GM19239 (cell line): ENCODE results near the gene PITPNM1.

Experiments
- DNase-seq: peaks from one replicate; pipeline ENCODE4 v3.0.0; 2011; ENCODE audit warnings: low spot score; ENCODE audit not compliant: insufficient read length
- FAIRE-seq: peaks from 2 replicates; lab custom pipeline; 2011; peaks lifted over from hg19 to GRCh38; lab: Jason Lieb, UNC

The PITPNM1 gene

DNA sequence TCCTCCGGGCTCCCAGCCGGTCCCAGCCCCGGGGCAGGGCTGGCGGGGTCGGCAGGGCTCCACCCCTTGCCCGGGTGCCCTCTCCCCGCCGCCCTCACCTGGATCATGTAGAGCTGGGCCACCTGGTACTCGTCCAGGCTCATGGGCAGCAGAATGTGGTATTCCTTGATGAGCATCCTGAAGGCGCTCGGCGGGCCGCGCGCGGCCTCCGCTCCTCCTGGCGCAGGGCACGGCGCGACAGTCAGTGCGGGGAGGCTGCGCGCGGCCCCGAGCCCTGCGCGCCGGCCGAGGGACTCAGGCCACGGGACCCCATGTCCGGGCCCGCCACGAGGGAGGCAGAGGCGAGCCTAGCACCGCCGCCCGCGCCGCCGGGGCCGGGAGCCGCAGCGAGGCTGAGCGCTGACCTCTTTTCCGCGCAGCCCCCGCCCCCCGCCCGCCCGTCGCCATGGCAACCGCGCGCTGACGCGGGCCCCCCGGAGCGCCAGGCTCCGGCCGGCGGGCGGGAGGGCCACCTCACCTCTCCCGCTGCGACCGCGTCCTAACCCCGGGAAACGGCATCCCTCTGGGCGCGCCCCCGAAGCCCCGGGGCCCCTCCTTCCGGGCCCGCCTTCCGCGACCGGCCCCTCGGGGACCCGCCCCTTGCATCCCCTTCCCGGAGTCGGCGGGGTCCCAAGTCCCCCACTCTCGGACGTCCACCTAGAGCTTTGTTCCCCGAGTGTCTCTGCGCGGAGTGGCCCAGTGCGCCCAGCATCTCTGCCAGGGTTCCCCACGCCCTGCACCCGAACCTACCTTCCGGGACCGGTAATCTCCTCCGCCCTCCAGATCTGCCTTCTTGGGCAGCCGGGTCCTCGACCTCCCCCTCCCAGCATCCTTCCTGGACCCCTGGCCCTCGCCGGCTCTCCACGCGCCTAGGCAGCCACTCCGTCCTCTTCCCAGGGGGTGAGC is 886 bp downstream of the PITPNM1 start:
- DNase-seq (no peak), FAIRE-seq (no peak)

DNA sequence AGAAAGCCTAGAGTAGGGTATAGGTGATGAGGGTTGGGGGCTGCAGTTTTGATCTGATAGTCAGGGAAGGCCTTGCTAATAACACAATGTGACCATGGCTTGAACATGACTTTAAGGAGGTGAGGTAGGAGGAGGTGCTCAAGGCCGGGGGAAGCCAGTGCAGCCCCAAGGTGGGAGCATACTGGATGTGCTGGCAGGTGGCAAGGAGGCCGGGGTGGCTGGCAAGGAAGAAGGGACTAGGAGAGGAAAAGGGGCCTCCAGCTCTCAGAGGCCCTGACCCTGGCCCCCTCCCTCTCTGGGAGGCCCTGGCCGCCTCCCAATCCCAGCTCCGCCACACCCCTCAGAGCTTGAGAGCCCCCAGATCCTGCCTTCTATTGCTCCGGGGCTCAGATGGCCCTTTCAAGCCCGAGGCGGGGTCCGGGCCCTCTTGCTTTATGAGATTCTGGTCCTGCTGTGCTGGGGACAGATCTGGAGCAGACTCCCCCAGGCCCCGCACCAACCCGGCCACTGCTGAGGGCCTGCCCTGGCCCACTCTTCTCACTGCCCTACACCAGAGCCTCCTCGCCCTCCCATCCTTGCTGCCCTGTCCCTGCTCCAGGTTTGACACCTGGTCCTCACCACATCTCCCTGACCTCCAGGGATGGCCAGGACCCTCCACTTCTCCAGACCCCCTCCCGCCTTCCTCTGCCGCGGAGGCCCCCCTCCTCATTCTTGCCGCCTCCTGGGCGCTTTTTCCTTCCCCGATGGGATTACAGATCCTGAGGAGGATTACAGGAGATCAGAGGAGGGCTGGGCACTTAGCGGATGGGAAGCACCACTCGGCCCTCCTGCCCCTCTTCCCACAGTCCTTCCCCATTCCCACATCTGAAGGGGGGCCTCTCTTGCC is 1.8 kb downstream of the PITPNM1 start:
- FAIRE-seq (no peak), DNase-seq (no peak)

DNA sequence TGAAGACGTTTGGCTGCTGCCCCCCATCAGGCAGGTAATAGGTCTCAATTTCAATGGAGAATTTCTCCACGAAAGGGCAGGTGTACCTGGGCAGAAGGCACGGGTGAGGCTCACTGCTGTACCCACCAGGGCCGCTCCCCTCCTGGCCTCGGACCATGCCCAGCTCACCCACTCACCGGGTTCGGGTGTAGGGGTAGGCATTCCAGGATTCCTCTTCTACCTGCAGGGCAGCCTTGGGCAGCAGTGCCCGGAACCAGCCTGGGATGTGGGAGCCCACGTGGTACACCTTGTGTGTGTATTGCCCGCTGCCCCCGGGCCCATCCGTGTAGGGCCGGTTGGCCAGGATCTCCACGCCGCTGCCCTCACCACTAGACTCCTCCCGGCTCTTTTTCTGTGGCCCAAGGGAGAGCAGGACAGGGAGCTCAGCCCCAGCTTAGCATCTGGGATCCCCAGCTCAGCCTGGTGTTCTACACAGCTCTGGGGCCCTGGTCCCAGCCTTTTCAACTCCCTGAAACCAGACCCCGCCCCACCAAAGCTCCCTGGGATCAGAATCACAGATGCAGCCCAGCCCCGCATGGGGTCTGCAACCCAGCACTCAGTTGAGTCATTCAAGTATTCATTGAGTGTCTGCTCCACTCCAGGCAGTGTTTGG is 2.7 kb downstream of the PITPNM1 start:
- DNase-seq, result no peak
- FAIRE-seq, result no peak

DNA sequence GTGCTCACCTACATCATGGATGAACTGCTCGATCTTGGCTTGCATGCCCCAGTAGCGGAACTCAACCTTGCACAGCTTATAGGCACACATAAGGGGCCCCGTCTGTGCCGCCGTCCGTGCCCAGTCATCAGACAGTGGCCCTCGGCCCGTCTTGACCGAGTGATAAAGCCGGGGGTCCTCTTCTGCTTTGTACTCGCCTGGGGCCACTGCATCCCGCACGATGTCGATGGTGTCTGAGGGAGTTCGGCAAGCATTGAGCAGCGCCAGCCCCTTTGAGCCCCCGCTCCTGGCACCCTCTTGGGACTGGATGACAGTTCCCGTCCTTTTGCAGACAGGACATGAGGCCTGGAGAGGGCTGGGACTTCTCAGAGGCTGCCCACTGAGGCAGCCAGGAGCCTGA is 3.3 kb downstream of the PITPNM1 start:
- FAIRE-seq (no peak), DNase-seq (no peak)

DNA sequence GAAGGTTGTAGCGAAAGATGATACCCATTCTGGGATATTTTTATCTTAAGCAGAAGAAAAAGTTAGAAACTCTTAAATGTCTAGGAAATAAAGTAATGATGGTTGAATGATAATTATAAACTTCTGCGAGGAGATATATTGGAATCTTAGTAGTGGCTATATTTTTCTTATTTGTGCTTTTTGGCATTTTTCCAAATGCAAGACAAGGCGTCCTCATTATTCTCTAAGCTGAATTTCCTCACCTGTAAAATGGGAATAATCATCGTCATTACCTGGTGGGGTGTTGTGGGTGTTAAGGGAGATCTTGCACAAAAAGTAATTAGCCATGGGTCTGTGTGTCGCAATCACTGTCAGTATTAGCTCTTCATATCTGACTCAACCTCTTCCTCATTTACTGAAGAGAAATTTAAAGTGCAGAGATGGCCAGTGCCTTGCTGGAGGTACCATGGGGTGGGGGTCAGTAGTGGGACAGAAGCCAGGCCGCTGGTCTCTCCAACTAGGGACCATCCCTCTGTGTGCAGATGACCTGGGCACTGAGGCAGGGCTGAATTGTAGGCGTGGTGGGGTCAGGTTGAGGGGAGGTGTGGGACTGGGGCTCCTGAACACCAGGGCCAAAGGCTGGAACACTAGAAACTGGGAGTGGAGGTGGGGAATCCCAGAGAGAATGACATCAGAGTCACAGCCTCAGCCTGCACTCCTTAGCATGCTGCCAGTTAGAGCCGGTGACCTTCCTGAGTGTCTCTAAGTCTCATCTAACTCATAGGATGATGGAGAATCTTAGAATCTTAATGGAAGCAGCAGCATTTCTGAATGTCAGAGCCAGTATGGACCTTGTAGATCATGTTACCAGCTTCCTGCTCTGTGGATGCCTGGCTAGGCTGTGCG is 4.1 kb downstream of the PITPNM1 start:
- no peak for DNase-seq
- no peak for FAIRE-seq

DNA sequence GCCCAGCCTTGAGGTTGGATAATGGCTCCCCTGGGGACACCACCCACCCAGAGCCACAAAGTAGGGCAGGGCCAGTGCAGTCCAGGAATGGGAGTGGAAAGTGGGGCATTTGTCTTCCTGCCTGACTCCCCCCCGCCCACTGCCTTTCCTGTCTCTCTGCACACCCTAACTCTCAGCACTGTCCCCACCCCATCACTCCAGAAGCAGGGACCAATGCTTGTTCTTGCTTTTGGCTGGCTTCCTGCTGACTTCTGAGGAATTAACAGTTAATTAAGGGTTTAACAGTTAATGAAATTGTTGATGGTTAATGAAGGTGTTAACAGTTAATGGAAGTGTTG is 4.7 kb downstream of the PITPNM1 start:
- no peak for FAIRE-seq

DNA sequence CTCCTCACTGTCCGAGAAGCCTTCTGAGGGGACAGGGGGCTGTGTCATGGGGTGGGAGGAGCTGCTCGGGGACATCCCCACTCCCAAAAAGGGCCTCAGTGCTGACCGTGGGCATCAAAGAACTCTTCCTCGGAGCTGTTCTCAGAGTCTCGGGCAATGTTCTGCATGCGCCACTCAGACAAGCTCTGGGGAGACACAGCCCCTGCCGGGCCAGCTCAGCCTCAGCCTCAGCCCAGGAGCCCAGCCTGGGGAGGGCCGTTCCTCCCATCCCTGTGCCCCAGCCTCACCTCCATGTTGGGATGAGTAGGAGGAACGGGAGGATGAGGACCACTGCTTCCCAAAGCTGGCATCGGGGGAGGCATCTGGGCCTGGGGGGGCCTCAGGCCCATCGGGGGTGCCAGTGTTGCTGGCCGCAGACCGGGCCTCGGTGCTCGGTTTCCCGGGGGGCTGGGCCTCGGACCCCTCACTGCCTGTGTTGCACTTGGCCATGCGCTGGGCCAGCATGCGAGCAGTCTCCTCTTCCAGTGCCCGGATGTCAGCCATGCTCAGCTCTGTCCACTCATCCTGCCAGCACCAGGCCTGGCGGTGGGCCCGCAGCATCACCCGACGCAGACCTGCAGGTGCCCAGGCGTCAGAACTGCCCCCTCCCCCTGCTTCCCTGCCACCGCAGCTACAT is 5.2 kb downstream of the PITPNM1 start:
- no peak for DNase-seq
- no peak for FAIRE-seq

More for the DNA sequence above, 4.7 kb downstream of the PITPNM1 start:
- no peak for DNase-seq

DNA sequence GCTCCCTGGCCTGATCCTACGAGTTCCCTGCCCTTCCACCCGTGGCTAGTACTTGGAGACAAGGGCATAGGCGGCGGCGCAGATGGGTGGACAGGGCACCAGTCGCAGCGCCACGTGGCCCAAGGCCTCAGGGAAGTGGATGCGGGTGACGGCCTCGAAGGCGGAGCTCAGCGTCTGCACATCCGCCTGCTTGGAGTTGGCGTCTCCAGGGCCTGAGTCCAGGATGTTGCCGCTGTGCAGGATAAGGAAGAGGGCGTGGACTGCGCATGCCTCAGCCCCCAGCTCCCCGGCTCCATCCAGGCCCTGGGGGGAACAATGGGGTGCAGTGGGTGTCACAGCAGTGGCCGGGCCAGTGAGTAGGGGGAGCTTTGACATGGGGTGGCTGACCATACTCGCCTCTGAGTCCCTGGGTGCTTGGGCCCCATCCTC is 6.6 kb downstream of the PITPNM1 start:
- DNase-seq, result no peak
- no peak for FAIRE-seq

DNA sequence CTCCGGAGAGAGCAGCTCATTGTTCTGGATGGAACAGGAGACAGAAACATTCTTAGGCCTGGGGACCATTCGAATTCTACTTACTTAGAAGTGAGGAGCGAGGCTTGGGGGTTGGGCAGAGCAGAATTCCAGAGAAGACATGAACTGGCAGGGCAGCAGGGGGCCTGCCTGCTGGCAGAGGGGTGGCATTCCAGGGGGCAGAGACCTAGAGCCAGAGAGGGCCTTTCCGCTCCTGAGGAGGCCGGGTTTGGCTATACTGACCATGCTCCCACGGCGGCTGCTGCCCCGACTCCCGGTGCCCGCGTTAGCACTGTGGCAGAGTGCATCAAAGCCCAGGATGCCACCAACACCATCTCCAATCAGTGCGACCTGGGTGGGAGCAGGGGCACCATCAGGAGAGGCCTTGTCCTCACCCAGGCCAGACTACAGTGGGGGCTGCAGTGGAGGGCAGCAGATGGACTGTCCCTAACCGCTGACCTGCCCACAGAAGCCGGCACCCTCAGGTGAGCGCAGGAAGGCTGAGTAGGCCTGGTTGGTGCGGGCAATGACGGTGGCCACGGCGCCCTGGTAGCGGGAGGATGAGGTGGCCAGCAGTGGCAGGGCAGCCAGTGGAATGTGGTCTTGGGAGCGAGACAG is 7.4 kb downstream of the PITPNM1 start:
- DNase-seq, result no peak
- no peak for FAIRE-seq

DNA sequence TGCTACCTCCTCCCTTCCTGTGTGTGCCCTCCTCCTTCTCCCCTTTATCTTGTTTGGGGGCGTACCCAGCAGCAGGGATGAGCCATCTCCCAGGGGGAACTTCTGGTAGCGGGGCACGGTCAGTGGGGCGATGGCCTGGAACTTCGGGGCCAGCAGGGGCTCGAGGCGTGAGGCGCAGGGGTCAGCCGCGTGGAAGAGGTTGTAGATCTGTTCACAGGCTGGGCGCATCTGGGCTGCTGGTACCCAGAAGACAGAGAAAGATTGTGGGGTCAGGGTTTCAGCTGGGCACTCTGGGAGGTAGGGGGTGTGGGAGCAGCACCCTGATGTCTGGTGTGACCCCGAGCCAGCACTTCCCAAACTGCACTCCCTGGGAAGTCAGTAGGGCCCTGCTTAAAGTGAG is 9.1 kb downstream of the PITPNM1 start:
- DNase-seq, result no peak
- no peak for FAIRE-seq

DNA sequence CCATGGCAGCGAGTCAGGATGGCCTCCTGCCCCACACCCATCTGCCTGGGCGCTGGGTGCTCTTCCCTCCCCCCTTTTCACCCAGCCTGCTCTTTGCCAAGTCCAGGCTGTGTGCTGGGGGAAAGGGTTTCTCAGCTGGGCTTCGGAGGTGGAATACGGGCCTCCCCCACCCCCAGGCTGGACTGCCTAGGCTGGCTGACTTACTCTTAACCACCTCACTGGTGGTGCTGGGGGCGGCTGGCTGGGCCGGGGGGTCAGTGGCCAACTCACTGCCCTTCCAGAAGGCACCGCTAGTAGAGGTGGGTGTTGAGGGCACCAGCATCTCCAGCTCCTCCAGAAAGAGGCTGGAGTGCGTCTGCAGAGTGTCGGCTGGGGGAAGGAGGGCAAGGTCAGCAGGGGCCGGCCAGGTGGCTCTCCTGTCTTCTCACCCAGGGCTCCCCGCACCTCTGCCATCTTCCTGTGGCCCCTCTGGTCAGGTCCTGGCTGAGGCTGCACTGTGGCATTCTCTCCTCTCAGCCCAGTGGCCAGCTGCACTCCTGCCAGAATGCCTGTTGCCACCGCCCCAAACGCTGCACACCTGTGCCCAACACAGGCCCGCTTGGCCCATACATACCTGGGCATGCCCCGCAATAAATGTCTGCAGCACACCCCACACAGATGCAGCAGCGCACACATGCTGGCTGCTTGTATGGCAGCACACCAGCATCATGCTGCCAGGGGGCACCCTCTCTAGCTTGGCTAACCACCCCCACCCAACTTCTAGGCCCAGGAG is 9.7 kb downstream of the PITPNM1 start:
- DNase-seq, result no peak

DNA sequence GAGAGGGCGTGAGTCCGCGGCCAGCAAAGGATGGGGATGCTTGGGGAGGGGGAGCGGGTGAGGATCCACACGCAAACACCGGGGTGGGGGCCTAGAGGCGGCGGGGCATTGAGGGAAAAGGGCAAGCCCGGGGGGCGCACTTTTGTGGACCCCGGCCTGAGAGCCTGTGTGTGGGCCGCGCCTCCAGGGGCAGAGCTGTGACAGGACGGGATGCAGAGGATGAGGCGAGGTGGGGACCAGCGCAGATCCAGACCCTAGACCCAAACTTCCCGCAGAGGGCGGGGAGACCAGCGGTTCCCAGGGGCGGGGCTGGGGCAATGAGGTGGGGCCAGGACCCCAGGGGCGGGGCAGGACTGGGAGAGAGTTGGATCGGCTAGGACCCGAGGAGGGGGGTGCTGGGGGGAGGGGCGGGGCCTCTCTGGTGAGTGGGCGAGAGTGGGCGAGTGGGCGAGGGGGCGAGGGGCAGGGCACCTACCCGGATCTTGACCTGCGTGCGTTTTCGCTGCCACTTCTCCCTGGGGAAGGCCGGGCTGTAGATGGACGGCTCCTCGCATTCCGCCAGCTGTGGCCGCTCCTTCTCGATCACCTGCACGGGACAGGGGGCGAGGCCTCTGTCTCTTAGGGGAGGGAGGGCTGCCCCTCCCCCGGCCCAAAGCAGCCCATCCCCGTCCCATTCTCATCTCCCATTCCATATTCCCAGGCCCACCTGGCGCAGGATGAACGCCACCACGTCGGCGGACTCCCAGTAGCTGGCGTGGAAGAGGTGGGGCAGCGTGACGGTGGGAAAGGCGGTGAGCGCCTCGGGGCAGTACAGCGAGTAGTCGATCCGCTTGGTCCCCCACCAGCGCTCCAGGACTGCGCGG is 10.6 kb downstream of the PITPNM1 start:
- no peak for DNase-seq
- FAIRE-seq, result no peak

More for the DNA sequence above, 9.7 kb downstream of the PITPNM1 start:
- FAIRE-seq, result no peak

DNA sequence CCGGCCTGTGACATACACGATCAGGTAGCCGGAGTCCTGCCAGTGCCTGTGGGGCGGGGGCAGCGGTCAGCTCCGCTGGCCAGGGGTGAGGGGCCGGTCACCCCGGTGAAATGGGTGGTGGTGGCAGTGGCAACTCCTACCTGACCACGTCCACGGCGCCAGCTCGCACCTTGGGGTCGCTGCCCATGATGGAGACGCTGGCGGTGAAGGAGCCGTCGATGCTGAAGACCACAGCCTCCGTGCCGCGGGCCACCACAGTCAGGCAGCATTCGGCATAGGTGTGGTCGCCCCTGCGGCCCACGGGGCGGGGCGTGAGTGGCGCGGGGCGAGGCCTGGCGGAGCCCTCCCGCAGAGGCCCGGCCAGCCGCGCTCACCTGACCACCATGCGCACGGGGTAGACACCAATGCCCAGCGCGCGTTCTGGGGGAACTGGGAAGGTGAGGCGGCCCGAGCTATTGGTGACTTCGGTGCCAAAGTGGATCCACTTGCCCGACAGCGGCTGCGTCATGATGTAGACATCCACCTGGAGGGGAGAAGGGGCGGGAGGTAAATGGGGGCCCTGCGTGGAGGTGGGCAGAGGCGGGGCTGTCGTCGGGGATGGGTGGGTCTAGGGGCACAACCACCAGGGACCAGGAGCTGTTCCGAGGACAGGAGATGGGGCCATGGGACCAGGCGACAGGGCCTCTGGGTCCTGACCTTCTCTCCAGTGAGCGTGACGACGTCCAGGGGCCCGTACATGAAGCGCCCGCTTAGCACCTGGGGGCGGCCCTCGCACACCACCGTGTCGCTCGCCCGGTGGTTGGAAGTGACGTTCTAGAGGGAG is 11.4 kb downstream of the PITPNM1 start:
- FAIRE-seq (no peak), DNase-seq (peak; percentile 1)

DNA sequence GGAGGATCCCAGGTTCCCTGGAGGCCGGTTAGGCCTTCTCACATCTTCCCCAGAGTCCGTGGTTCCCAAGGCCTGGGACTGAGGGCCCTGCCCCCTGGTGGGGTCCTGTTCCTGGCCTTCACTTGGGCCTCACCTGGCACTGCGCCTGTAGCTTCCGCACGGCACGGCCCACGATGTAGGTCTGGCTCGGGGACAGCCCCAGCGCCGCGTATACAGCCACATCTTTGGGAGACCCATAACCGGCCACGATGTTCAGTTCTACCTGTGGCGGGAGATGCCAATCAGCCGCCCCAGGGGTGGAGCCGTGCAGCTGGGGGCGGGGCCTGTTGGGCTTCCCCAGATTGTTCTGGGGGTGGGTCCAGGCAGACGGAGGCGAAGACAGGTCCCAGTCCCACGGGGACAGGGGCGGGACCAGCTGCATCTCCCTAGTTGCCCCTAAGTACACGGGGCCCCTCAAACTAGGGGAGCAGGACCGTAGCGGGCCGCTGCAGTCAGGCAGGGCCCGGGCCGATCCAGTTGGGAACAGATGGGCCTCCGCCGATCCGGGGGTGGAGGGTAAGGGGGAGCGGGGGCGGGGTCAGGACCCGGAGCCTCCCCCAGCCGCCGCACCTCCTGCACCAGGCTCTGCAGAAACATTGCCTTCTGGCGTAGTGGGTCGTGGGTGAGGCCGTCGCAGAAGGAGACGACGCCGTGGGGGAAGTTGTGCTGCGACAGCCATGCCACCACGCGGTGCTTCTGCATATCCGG is 12.2 kb downstream of the PITPNM1 start:
- DNase-seq (peak; percentile 8), FAIRE-seq (no peak)

DNA sequence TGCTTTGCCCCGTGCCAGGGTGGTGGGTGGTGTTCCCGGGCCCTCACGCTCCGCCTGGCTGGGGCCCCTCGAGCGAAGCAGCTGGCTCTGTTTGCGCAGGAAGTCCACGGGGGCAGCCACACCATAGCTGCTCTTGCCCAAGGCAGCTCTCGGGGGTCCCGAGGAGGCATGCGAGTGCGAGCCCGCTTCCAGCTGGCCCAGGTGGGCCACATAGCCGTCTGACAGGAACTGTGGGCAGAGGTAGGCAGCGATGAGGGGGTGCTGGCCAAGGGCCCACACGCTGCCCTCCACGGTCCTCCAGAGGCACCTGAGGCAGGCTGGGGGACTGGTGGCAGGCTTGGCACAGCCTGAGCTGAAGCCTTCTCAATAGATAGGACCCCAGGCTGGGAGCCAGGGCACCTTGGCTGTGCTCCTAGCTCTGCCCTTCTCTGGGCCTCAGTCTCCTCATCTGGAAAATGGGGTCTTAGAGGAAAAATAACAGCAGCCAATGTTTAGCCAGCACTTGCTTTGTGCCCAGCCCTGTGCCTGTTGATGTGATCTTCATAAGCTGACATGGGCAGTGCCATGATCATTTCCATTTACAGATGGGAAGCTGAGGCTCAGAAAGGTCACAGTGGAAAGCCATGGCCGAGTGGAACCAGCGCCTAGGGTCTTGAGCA is 13.0 kb downstream of the PITPNM1 start:
- no peak for DNase-seq
- no peak for FAIRE-seq
